K562 (cell line): Measurements from ENCODE around the gene PALM3. TPM values are rescaled to one million over a fixed set of nuclear protein-coding genes. Genes with fewer than 3 reads are reported as not detected.
A peak's percentile ranks its signal among the peaks of the same experiment; 100 is the strongest.

ENCODE experiments used
- CBX1 ChIP-seq: sonication (generic); IDR thresholded peaks from 2 replicates; pipeline ENCODE4 v1.6.1; 2016; ENCODE audit warnings: antibody characterized with exemption, low read depth, mild to moderate bottlenecking
- FUS ChIP-seq: fragments of 200-400 bp; formaldehyde crosslinking; optimal IDR thresholded peaks from 2 replicates; pipeline ENCODE3; 2017; ENCODE audit warnings: low read depth, low read length
- PPARD ChIP-seq: fragments of 250-450 bp; sonication (Bioruptor Pico); IDR thresholded peaks from 2 replicates; pipeline ENCODE4 v1.8.0; 2022; ENCODE audit warnings: inconsistent platforms, mild to moderate bottlenecking, moderate library complexity
- PYGO2 ChIP-seq: fragments of 450-650 bp; IDR thresholded peaks from 2 replicates; pipeline ENCODE4 v1.6.1; 2016; ENCODE audit warnings: mild to moderate bottlenecking, missing genetic modification characterization, moderate library complexity, missing compliant biosample characterization
- SAFB2 ChIP-seq: fragments of 200-400 bp; formaldehyde crosslinking; IDR thresholded peaks from 2 replicates; pipeline ENCODE4 v1.6.1; 2018; ENCODE audit warnings: borderline replicate concordance, low read length, low read depth, moderate library complexity; ENCODE audit not compliant: severe bottlenecking
- SRSF1 ChIP-seq: fragments of 200-400 bp; formaldehyde crosslinking; IDR thresholded peaks from 2 replicates; pipeline ENCODE4 v1.6.1; 2017; ENCODE audit warnings: mild to moderate bottlenecking, low read depth, low read length, moderate library complexity
- TAL1 ChIP-seq: fragments of 450-650 bp; IDR thresholded peaks from 2 replicates; pipeline ENCODE4 v1.6.1; 2016; ENCODE audit warnings: mild to moderate bottlenecking
- ZBTB1 ChIP-seq: sonication (generic); formaldehyde crosslinking; IDR thresholded peaks from 2 replicates; pipeline ENCODE4 v1.8.1; 2023; ENCODE audit warnings: missing genetic modification reagents, low read depth, mild to moderate bottlenecking, borderline replicate concordance
- ZNF347 ChIP-seq: fragments of 450-650 bp; formaldehyde crosslinking; IDR thresholded peaks from 2 replicates; pipeline ENCODE4 v1.4.0; 2020; ENCODE audit warnings: low read depth, mild to moderate bottlenecking, moderate library complexity
- ZNF586 ChIP-seq: fragments of 450-650 bp; formaldehyde crosslinking; conservative IDR thresholded peaks from 2 replicates; pipeline ENCODE4 v1.4.0; 2020; ENCODE audit warnings: mild to moderate bottlenecking, moderate library complexity
- ZNF696 ChIP-seq: fragments of 250-450 bp; sonication (Bioruptor Pico); conservative IDR thresholded peaks from 2 replicates; pipeline ENCODE4 v1.4.0; 2020; ENCODE audit warnings: mild to moderate bottlenecking, moderate library complexity
- ZNF785 ChIP-seq: fragments of 250-450 bp; sonication (Bioruptor Pico); IDR thresholded peaks from 2 replicates; pipeline ENCODE4 v1.4.0; 2020; ENCODE audit warnings: mild to moderate bottlenecking
- polyA plus RNA-seq, 8 experiments: library from polyadenylated mRNA; depleted of rRNA in 4 of 8; stranded (reverse) in 5 of 8; unstranded in 3 of 8; fragments of >200 nt; fragmentation: Nextera tagmentation in 2 of 8; fragmentation: Illumina TruSeq in 1 of 8; extraction: Ambion mirVana in 2 of 8; extraction: Trizol in 1 of 8; gene quantifications; 2 replicates each; pipeline versions ENCODE4 v1.2.1 to v1.2.3, GENCODE V29; 2011 to 2014; ENCODE audit warnings: inconsistent platforms in 1 of 8, missing spikeins in 1 of 8
- total RNA-seq, 7 experiments: library from RNA; depleted of rRNA in 6 of 7; stranded (reverse); fragments of >200 nt in 6 of 7; fragmentation: Illumina TruSeq in 2 of 7; extraction: Trizol in 2 of 7; gene quantifications; 2 replicates each; pipeline versions ENCODE4 v1.2.1 to v1.2.3, GENCODE V29; 2011 to 2021; ENCODE audit warnings: low replicate concordance in 1 of 7
- TF ChIP-seq, protein P1 (sequence below): sonication (generic); formaldehyde crosslinking; IDR thresholded peaks from 2 replicates; pipeline ENCODE4 v1.4.0; 2020; ENCODE audit warnings: mild to moderate bottlenecking, missing genetic modification reagents
- TF ChIP-seq, protein P2 (sequence below): sonication (generic); formaldehyde crosslinking; IDR thresholded peaks from 2 replicates; pipeline ENCODE4 v1.8.1; 2023; ENCODE audit warnings: mild to moderate bottlenecking, missing genetic modification reagents
- TF ChIP-seq, protein P3 (sequence below): fragments of 250-450 bp; sonication (Bioruptor Pico); IDR thresholded peaks from 2 replicates; pipeline ENCODE4 v1.8.0; 2021; ENCODE audit warnings: moderate library complexity, mild to moderate bottlenecking, inconsistent platforms
- TF ChIP-seq, protein P4 (sequence below): fragments of 450-650 bp; IDR thresholded peaks from 2 replicates; pipeline ENCODE4 v1.6.1; 2017; ENCODE audit warnings: mild to moderate bottlenecking, moderate library complexity
- TF ChIP-seq, protein P5 (sequence below): fragments of 450-650 bp; formaldehyde crosslinking; conservative IDR thresholded peaks from 2 replicates; pipeline ENCODE4 v1.4.0; 2022; ENCODE audit warnings: mild to moderate bottlenecking, missing genetic modification characterization
- TF ChIP-seq, protein P6 (sequence below): fragments of 450-650 bp; formaldehyde crosslinking; IDR thresholded peaks from 2 replicates; pipeline ENCODE4 v1.4.0; 2022; ENCODE audit warnings: missing genetic modification characterization

Gene PALM3
- total and polyA plus RNA-seq, 9 of the 15 experiments (the other 6 are each of a cell fraction or from before 2014, with no cell fraction given): 0.07 to 9.3 (median 3.3) TPM

DNA sequence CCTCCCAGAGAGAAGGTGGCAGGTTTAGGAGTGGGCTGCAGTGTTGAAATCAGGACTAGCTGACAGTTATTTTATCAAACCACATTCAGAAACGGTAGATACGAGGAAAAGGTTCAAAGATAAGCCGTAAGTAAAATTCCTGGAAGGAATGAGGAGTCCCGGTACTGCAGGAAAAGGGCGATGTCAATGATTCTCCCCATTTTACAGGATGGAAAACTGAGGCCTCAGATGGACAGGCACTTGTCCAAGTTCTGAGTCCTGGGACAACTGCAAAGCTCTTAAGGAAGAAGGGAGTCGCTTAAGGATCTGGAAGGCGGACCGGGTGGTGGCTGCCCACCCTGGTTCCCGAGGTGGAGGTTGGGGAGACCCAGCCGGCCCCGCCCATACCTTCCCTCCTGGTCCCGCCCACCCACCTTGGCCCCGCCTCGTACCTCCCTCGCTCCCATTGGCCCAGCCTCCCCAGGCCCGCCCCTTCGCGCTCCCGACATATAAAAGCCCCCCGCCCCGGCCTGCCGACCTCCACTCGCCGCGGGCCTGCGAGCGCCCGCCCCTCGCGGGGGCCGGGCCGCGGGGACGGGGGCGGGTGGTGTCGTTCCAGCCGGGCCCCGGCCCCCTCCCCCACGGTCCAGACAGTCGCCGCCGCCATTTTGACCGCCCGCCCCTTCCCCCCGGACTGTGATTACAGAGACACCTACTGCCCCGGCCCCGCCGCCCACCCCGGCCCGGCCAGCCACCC lies 56.4 kb downstream of the PALM3 start (continued):
- TF ChIP-seq ZNF785 (no peak), CBX1 (peak; percentile 100), SRSF1 (no peak), SAFB2 (no peak), ZNF696 (CRISPR knock-in tag) (no peak), ZNF586 (CRISPR knock-in tag) (no peak), ZNF347 (CRISPR knock-in tag) (no peak), TAL1 (0 out of 2 replicates have a peak, but pooled peaks have one; percentile 21), FUS (no peak), PYGO2 (no peak), PPARD (CRISPR knock-in tag) (no peak), ZBTB1 (0 out of 2 replicates have a peak, but pooled peaks have one; percentile 43)
- TF ChIP-seq, protein P1, sequence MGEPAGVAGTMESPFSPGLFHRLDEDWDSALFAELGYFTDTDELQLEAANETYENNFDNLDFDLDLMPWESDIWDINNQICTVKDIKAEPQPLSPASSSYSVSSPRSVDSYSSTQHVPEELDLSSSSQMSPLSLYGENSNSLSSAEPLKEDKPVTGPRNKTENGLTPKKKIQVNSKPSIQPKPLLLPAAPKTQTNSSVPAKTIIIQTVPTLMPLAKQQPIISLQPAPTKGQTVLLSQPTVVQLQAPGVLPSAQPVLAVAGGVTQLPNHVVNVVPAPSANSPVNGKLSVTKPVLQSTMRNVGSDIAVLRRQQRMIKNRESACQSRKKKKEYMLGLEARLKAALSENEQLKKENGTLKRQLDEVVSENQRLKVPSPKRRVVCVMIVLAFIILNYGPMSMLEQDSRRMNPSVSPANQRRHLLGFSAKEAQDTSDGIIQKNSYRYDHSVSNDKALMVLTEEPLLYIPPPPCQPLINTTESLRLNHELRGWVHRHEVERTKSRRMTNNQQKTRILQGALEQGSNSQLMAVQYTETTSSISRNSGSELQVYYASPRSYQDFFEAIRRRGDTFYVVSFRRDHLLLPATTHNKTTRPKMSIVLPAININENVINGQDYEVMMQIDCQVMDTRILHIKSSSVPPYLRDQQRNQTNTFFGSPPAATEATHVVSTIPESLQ: no peak
- TF ChIP-seq, protein P2, sequence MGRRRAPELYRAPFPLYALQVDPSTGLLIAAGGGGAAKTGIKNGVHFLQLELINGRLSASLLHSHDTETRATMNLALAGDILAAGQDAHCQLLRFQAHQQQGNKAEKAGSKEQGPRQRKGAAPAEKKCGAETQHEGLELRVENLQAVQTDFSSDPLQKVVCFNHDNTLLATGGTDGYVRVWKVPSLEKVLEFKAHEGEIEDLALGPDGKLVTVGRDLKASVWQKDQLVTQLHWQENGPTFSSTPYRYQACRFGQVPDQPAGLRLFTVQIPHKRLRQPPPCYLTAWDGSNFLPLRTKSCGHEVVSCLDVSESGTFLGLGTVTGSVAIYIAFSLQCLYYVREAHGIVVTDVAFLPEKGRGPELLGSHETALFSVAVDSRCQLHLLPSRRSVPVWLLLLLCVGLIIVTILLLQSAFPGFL (CRISPR knock-in tag): peak; percentile 89; the same call in 1 of the 2 replicates
- TF ChIP-seq, protein P3, sequence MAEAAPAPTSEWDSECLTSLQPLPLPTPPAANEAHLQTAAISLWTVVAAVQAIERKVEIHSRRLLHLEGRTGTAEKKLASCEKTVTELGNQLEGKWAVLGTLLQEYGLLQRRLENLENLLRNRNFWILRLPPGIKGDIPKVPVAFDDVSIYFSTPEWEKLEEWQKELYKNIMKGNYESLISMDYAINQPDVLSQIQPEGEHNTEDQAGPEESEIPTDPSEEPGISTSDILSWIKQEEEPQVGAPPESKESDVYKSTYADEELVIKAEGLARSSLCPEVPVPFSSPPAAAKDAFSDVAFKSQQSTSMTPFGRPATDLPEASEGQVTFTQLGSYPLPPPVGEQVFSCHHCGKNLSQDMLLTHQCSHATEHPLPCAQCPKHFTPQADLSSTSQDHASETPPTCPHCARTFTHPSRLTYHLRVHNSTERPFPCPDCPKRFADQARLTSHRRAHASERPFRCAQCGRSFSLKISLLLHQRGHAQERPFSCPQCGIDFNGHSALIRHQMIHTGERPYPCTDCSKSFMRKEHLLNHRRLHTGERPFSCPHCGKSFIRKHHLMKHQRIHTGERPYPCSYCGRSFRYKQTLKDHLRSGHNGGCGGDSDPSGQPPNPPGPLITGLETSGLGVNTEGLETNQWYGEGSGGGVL (CRISPR knock-in tag): no peak
- TF ChIP-seq, protein P4, sequence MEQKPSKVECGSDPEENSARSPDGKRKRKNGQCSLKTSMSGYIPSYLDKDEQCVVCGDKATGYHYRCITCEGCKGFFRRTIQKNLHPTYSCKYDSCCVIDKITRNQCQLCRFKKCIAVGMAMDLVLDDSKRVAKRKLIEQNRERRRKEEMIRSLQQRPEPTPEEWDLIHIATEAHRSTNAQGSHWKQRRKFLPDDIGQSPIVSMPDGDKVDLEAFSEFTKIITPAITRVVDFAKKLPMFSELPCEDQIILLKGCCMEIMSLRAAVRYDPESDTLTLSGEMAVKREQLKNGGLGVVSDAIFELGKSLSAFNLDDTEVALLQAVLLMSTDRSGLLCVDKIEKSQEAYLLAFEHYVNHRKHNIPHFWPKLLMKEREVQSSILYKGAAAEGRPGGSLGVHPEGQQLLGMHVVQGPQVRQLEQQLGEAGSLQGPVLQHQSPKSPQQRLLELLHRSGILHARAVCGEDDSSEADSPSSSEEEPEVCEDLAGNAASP: no peak
- TF ChIP-seq, protein P5, sequence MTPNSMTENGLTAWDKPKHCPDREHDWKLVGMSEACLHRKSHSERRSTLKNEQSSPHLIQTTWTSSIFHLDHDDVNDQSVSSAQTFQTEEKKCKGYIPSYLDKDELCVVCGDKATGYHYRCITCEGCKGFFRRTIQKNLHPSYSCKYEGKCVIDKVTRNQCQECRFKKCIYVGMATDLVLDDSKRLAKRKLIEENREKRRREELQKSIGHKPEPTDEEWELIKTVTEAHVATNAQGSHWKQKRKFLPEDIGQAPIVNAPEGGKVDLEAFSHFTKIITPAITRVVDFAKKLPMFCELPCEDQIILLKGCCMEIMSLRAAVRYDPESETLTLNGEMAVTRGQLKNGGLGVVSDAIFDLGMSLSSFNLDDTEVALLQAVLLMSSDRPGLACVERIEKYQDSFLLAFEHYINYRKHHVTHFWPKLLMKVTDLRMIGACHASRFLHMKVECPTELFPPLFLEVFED (CRISPR knock-in tag): no peak
- TF ChIP-seq, protein P6, sequence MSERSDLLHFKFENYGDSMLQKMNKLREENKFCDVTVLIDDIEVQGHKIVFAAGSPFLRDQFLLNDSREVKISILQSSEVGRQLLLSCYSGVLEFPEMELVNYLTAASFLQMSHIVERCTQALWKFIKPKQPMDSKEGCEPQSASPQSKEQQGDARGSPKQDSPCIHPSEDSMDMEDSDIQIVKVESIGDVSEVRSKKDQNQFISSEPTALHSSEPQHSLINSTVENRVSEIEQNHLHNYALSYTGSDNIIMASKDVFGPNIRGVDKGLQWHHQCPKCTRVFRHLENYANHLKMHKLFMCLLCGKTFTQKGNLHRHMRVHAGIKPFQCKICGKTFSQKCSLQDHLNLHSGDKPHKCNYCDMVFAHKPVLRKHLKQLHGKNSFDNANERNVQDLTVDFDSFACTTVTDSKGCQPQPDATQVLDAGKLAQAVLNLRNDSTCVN (CRISPR knock-in tag): no peak
